ENCODE data around the gene ZNF232.

ZNF232 gene

DNA sequence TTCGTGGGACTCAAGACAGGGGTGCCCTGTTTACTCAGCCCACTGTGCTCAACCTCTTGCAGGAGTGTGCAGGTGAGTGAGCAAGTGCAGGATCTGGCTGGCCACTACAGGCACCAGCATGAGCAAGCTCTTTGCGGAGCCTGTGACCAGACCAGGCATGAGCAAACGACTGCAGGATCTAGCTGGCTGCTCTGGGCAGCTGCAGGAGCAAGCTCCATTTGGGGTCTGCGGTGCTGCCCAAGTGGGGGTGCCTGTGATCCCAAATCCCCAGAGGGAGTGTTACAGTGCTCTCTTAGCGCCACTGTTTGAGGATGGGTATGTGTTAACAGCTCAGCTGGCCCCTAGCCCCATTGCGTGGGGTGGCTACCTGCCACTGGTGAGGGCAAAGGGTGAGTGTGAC, 6.5 kb upstream of the ZNF232 start:
- Histone ChIP-seq H3K27ac (ENCODE audit: insufficient read depth in 1 of 2, low read depth in 1 of 2, low read length in 2 of 2, poor library complexity in 1 of 2, severe bottlenecking in 2 of 2) (no peak overlapping the region), H3K4me1 (ENCODE audit: control extremely low read depth in 1 of 4, control insufficient read depth in 4 of 4, insufficient read depth in 4 of 4, low read length in 3 of 4) (peaks cover 0 to 14% (median 6%) of the 10 kb centered on the region in 4 experiments), H3K27me3 (replicated peaks in 2 of 5; ENCODE audit: control insufficient read depth in 4 of 5, insufficient read depth in 5 of 5, low read length in 4 of 5) (peaks cover 0 to 47% (median 11%) of the 10 kb centered on the region in 5 experiments), H3K36me3 (ENCODE audit: control insufficient read depth in 4 of 4, insufficient read depth in 4 of 4, low read length in 3 of 4) (peaks cover 0 to 7% (median 3%) of the 10 kb centered on the region in 4 experiments), H3K9me3 (ENCODE audit: control extremely low read depth in 1 of 5, control insufficient read depth in 4 of 5, insufficient read depth in 2 of 5, low read depth in 1 of 5, low read length in 4 of 5) (peaks cover 0 to 34% (median 13%) of the 10 kb centered on the region in 5 experiments), H3K4me3 (ENCODE audit: control insufficient read depth in 1 of 7, extremely low read depth in 1 of 7, insufficient read depth in 4 of 7, low read depth in 2 of 7, low read length in 6 of 7) (no peak overlapping the region)
- 98% methylated on average over 5 of the region's 6 CpGs for WGBS (ENCODE audit: insufficient coverage)
- DNase-seq = no peak
- ChIA-PET CTCF (interaction anchor here (1.1 kb wide), 1 partner anchor 10 kb away, joined by 3 read pairs; no protein-coding TSS in a partner anchor), POLR2A (interaction anchor here (1.3 kb wide), 1 partner anchor 21 kb away, joined by 3 read pairs; no protein-coding TSS in a partner anchor)

- Histone ChIP-seq H3K4me3 (ENCODE audit: control insufficient read depth in 1 of 7, extremely low read depth in 1 of 7, insufficient read depth in 4 of 7, low read depth in 2 of 7, low read length in 6 of 7) (peak within 1 kb of the TSS in 4 of 7 experiments; percentile 0 to 66 (median 30)), H3K27ac (ENCODE audit: insufficient read depth in 1 of 2, low read depth in 1 of 2, low read length in 2 of 2, poor library complexity in 1 of 2, severe bottlenecking in 2 of 2) (no peak within 1 kb of the TSS), H3K27me3 (replicated peaks in 2 of 5; ENCODE audit: control insufficient read depth in 4 of 5, insufficient read depth in 5 of 5, low read length in 4 of 5) (peaks cover 0 to 34% (median 7%) of the 10 kb centered on the region in 5 experiments), H3K36me3 (ENCODE audit: control insufficient read depth in 4 of 4, insufficient read depth in 4 of 4, low read length in 3 of 4) (peaks cover 0 to 7% (median 3%) of the 10 kb centered on the region in 4 experiments), H3K4me1 (ENCODE audit: control extremely low read depth in 1 of 4, control insufficient read depth in 4 of 4, insufficient read depth in 4 of 4, low read length in 3 of 4) (peaks cover under 1 to 18% (median 11%) of the 10 kb centered on the region in 4 experiments), H3K9me3 (ENCODE audit: control extremely low read depth in 1 of 5, control insufficient read depth in 4 of 5, insufficient read depth in 2 of 5, low read depth in 1 of 5, low read length in 4 of 5) (peaks cover 0 to 34% (median 13%) of the 10 kb centered on the region in 5 experiments)
- 29% methylated on average over 70 of the region's 87 CpGs for WGBS (ENCODE audit: insufficient coverage)
- POLR2A ChIA-PET = no interaction called here
- peak in 2 of 3 donors; percentile 41 to 61 for DNase-seq
- CTCF ChIA-PET = no interaction called here
Observed at GRCh38 chr17:5115673-5116651, 4.3 kb upstream of the ZNF232 start, which contains the start of gene USP6. USP6 (plus strand) TSS chr17:5116032; CDS start chr17:5130368, 14,336 bp downstream.

DNA sequence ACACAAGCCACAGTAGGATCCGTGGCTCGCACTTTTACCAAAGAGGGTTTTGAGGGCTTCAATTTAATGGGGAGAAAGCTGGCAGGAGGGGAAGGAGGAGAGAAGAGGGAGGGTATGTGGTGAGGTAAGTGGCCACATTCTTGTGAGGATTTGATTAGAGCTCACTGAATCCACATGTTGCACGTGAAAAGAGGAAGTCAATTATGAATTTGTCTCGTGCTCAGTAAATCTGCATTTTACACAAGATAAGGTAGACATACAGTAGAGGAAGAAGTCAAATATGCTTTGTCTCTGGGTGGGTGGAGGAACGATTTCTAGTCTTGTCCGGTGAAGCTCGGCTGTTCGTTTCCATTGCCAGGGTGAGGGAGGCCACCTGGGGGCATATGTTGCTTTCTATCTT, 862 bp downstream of the ZNF232 start:
- ChIA-PET POLR2A (interaction anchor here (0.9 to 1.3 kb wide), 2 partner anchors 14 to 31 kb away, joined by 5 to 6 read pairs; no protein-coding TSS in a partner anchor), CTCF (interaction anchor here (0.6 to 1.6 kb wide), 4 partner anchors 13 to 293 kb away, joined by 3 to 4 read pairs (median 3); partner anchors contain the start of gene ZFP3)
- Histone ChIP-seq H3K9me3 (ENCODE audit: control extremely low read depth in 1 of 5, control insufficient read depth in 4 of 5, insufficient read depth in 2 of 5, low read depth in 1 of 5, low read length in 4 of 5) (peaks cover 0 to 34% (median 3%) of the 10 kb centered on the region in 5 experiments), H3K36me3 (ENCODE audit: control insufficient read depth in 4 of 4, insufficient read depth in 4 of 4, low read length in 3 of 4) (peaks cover 4 to 31% (median 21%) of the 10 kb centered on the region in 4 experiments), H3K4me3 (ENCODE audit: control insufficient read depth in 1 of 7, extremely low read depth in 1 of 7, insufficient read depth in 4 of 7, low read depth in 2 of 7, low read length in 6 of 7) (peak overlapping the region; percentile 41 to 90 (median 73)), H3K4me1 (ENCODE audit: control extremely low read depth in 1 of 4, control insufficient read depth in 4 of 4, insufficient read depth in 4 of 4, low read length in 3 of 4) (peaks cover 6 to 19% (median 15%) of the 10 kb centered on the region in 4 experiments), H3K27ac (ENCODE audit: insufficient read depth in 1 of 2, low read depth in 1 of 2, low read length in 2 of 2, poor library complexity in 1 of 2, severe bottlenecking in 2 of 2) (peak overlapping the region in 1 of 2 experiments; percentile 61), H3K27me3 (replicated peaks in 2 of 5; ENCODE audit: control insufficient read depth in 4 of 5, insufficient read depth in 5 of 5, low read length in 4 of 5) (peaks cover 0 to 12% (median 3%) of the 10 kb centered on the region in 5 experiments)
- WGBS (ENCODE audit: insufficient coverage) = 6% methylated on average over 5 of the region's 8 CpGs
- DNase-seq = peak; percentile 51 to 88 (median 81)

DNA sequence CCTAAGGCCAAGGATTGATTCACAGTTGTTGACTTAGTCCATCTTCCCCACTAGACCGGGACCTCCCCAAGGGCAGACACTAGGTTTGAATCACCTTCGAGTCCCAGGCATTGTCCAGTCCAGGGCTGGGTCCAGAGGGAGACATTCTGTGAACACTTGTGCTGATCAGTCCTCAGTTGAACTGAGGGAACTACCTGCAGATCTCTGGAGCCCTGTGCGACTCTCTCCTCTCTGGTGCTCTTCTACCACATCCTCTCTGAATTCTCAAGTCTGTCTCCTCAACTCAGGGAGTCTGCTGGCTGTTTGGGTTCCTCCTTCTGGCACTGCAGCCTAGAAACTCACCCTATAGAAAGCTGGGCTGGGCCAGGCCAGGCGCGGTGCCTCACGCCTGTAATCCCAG, 10.8 kb downstream of the ZNF232 start:
- 98% methylated on average over 6 of the region's 6 CpGs for WGBS (ENCODE audit: insufficient coverage)
- Histone ChIP-seq H3K36me3 (ENCODE audit: control insufficient read depth in 4 of 4, insufficient read depth in 4 of 4, low read length in 3 of 4) (peaks cover 1 to 6% (median 3%) of the 10 kb centered on the region in 4 experiments), H3K4me3 (ENCODE audit: control insufficient read depth in 1 of 7, extremely low read depth in 1 of 7, insufficient read depth in 4 of 7, low read depth in 2 of 7, low read length in 6 of 7) (no peak overlapping the region), H3K9me3 (ENCODE audit: control extremely low read depth in 1 of 5, control insufficient read depth in 4 of 5, insufficient read depth in 2 of 5, low read depth in 1 of 5, low read length in 4 of 5) (peaks cover under 1 to 52% (median 6%) of the 10 kb centered on the region in 5 experiments), H3K27me3 (replicated peaks in 2 of 5; ENCODE audit: control insufficient read depth in 4 of 5, insufficient read depth in 5 of 5, low read length in 4 of 5) (peaks cover 0 to 3% (median 0%) of the 10 kb centered on the region in 5 experiments), H3K27ac (ENCODE audit: insufficient read depth in 1 of 2, low read depth in 1 of 2, low read length in 2 of 2, poor library complexity in 1 of 2, severe bottlenecking in 2 of 2) (no peak overlapping the region), H3K4me1 (ENCODE audit: control extremely low read depth in 1 of 4, control insufficient read depth in 4 of 4, insufficient read depth in 4 of 4, low read length in 3 of 4) (peaks cover 3 to 12% (median 8%) of the 10 kb centered on the region in 4 experiments)
- ChIA-PET CTCF (no interaction called here), POLR2A (no interaction called here)
- no peak for DNase-seq

DNA sequence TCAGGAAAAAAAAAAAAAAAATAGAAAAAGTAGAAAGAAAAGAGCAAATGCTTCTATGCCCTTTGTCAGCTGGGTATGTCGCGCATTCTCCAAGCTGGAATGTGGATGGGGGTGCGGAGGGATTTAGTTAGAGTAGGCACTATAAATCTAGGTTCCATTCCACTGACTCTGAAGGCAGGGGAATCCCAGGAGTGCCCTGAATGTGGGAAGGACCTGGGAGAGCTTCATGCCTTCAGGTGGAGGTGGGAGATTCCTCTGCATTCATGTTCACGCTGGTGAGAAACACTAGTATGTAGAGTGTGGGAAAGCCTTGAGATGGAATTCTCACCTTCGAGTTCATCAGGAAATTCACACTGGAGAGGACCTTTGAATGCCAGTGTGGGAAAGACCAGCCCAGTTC, 12.4 kb downstream of the ZNF232 start:
- peaks cover 3 to 12% (median 8%) of the 10 kb centered on the region in 4 experiments for H3K4me1 ChIP-seq (ENCODE audit: control extremely low read depth in 1 of 4, control insufficient read depth in 4 of 4, insufficient read depth in 4 of 4, low read length in 3 of 4)
- DNase-seq = no peak
- no peaks in the 10 kb centered on the region for H3K36me3 ChIP-seq (ENCODE audit: control insufficient read depth in 4 of 4, insufficient read depth in 4 of 4, low read length in 3 of 4)
- ChIA-PET CTCF (interaction anchor here (1.4 kb wide), 1 partner anchor 22 kb away, joined by 3 read pairs; no protein-coding TSS in a partner anchor), POLR2A (no interaction called here)
- H3K27me3 ChIP-seq (replicated peaks in 2 of 5; ENCODE audit: control insufficient read depth in 4 of 5, insufficient read depth in 5 of 5, low read length in 4 of 5) = peaks cover 0 to 3% (median 0%) of the 10 kb centered on the region in 5 experiments
- H3K9me3 ChIP-seq (ENCODE audit: control extremely low read depth in 1 of 5, control insufficient read depth in 4 of 5, insufficient read depth in 2 of 5, low read depth in 1 of 5, low read length in 4 of 5) = peaks cover 6 to 61% (median 15%) of the 10 kb centered on the region in 5 experiments
- no peak overlapping the region for H3K27ac ChIP-seq (ENCODE audit: insufficient read depth in 1 of 2, low read depth in 1 of 2, low read length in 2 of 2, poor library complexity in 1 of 2, severe bottlenecking in 2 of 2)
- 87% methylated on average over 5 of the region's 5 CpGs for whole genome bisulfite sequencing (ENCODE audit: insufficient coverage)
- no peak overlapping the region for H3K4me3 ChIP-seq (ENCODE audit: control insufficient read depth in 1 of 7, extremely low read depth in 1 of 7, insufficient read depth in 4 of 7, low read depth in 2 of 7, low read length in 6 of 7)

DNA sequence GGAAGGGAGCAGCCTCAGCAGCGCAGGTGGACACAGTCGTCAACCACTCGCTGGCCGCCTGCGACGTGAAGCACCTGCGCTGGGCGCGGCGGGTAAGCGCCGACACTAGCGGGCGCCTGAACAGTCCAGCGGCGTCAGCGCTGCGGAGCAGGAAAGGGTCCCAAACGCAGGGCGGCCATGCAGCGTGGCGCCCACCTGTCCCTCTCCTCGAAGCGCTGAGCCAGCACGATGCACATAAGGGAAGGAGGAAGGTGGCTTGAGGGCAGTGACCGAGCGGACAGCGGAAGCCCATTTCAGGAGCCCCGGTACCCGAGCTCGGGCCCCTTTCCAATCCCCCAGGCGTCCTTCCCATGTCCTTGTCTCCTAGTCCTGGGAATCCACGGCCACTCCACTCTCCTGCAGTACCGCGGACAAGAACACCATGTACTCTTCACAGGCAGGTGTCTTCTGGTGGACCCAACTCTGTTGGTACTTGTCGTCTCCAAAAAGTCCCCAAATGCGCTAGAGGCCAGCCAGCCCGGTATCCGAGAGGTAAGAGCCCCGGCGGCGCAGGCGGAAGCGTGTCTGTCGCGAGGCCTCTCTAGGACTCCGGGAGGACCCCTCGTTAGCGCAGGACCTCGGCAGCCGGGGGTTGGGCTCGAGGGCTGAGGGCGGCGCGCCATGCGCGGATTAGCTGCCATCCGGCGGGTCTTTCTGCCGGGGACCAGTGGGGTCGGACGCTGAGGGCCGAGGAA, 14.4 kb downstream of the ZNF232 start:
- peak overlapping the region in 1 of 2 experiments; percentile 71 for H3K27ac ChIP-seq (ENCODE audit: insufficient read depth in 1 of 2, low read depth in 1 of 2, low read length in 2 of 2, poor library complexity in 1 of 2, severe bottlenecking in 2 of 2)
- H3K4me1 ChIP-seq (ENCODE audit: control extremely low read depth in 1 of 4, control insufficient read depth in 4 of 4, insufficient read depth in 4 of 4, low read length in 3 of 4) = peaks cover 3 to 12% (median 8%) of the 10 kb centered on the region in 4 experiments
- peak overlapping the region; percentile 33 to 82 (median 70) for H3K4me3 ChIP-seq (ENCODE audit: control insufficient read depth in 1 of 7, extremely low read depth in 1 of 7, insufficient read depth in 4 of 7, low read depth in 2 of 7, low read length in 6 of 7)
- ChIA-PET POLR2A (interaction anchor here (1.0 to 1.4 kb wide), 3 partner anchors 14 to 21 kb away, joined by 3 to 5 read pairs (median 4); partner anchors contain the start of gene ZFP3), CTCF (interaction anchor here (0.6 to 1.2 kb wide), 8 partner anchors 9 to 1689 kb away, joined by 3 to 5 read pairs (median 3); partner anchors contain the start of gene ZFP3)
- peaks cover 0 to 14% (median 2%) of the 10 kb centered on the region in 4 experiments for H3K36me3 ChIP-seq (ENCODE audit: control insufficient read depth in 4 of 4, insufficient read depth in 4 of 4, low read length in 3 of 4)
- peaks cover 6 to 69% (median 33%) of the 10 kb centered on the region in 5 experiments for H3K9me3 ChIP-seq (ENCODE audit: control extremely low read depth in 1 of 5, control insufficient read depth in 4 of 5, insufficient read depth in 2 of 5, low read depth in 1 of 5, low read length in 4 of 5)
- under 1% methylated on average over 54 of the region's 63 CpGs for WGBS (ENCODE audit: insufficient coverage)
- H3K27me3 ChIP-seq (replicated peaks in 2 of 5; ENCODE audit: control insufficient read depth in 4 of 5, insufficient read depth in 5 of 5, low read length in 4 of 5) = peaks cover 0 to 3% (median 0%) of the 10 kb centered on the region in 5 experiments
- DNase-seq = peak; percentile 85 to 93 (median 91)
